IMR-90 (cell line): ENCODE results near the gene SPAG7. TPM values are rescaled to one million over a fixed set of nuclear protein-coding genes. Genes with fewer than 3 reads are reported as not detected.
A peak's percentile ranks its signal among the peaks of the same experiment; 100 is the strongest.

ENCODE experiments used
- ATAC-seq: fragments of 200-7000 bp; cut with Tn5 transposase; 2 replicates; pipeline ENCODE4 v1.9.1; 2020; ENCODE audit warnings: low read depth, mild to moderate bottlenecking, moderate library complexity
- BruUV-seq: library from RNA; stranded (reverse); fragments of 400-500 nt; replicated peaks from 2 replicates; lab custom pipeline; 2021; lab: Mats Ljungman, UMichigan
- CTCF ChIA-PET: fragments of 300-600 bp; formaldehyde crosslinking; extraction: SDS; loops from one replicate; lab custom pipeline; 2021; ENCODE audit warnings: antibody characterized with exemption; lab: Yijun Ruan, JAX
- POLR2A ChIA-PET: fragments of 300-600 bp; sonication (Branson Sonifier 250); formaldehyde crosslinking; loops from one replicate; lab custom pipeline; 2022; ENCODE audit warnings: antibody characterized with exemption; ENCODE audit not compliant: unreplicated experiment; lab: Charles Lee
- DNase-seq: peaks from one replicate; pipeline ENCODE4 v3.0.0; 2013
- H2AFZ ChIP-seq: replicated peaks from 2 replicates; pipeline ENCODE3; 2013; ENCODE audit warnings: low read length, mild to moderate bottlenecking; ENCODE audit not compliant: poor library complexity
- H2AK5ac ChIP-seq: 2 replicates; pipeline ENCODE4 v1.6.1; 2013; ENCODE audit warnings: low read depth, low read length, inconsistent platforms
- H2AK9ac ChIP-seq: replicated peaks from 2 replicates; pipeline ENCODE3; 2013; ENCODE audit warnings: mild to moderate bottlenecking, low read depth, low read length, moderate library complexity; ENCODE audit not compliant: poor library complexity
- H2BK120ac ChIP-seq: 2 replicates; pipeline ENCODE4 v1.6.1; 2013; ENCODE audit warnings: low read depth, low read length, inconsistent platforms
- H2BK15ac ChIP-seq: 3 replicates; pipeline ENCODE4 v1.6.1; 2013; ENCODE audit warnings: low read depth, low read length, inconsistent platforms
- H2BK20ac ChIP-seq: 2 replicates; pipeline ENCODE4 v1.6.1; 2013; ENCODE audit warnings: low read depth, mild to moderate bottlenecking, inconsistent platforms, low read length, moderate library complexity
- H2BK5ac ChIP-seq: 2 replicates; pipeline ENCODE4 v1.6.1; 2013; ENCODE audit warnings: mild to moderate bottlenecking, low read depth, low read length, inconsistent platforms; ENCODE audit not compliant: poor library complexity, severe bottlenecking
- H3K14ac ChIP-seq: replicated peaks from 2 replicates; pipeline ENCODE4 v1.6.1; 2013; ENCODE audit warnings: low read depth, low read length, inconsistent platforms
- H3K18ac ChIP-seq: 2 replicates; pipeline ENCODE4 v1.6.1; 2013; ENCODE audit warnings: low read depth, low read length, control low read depth
- H3K23ac ChIP-seq: 2 replicates; pipeline ENCODE4 v1.6.1; 2013; ENCODE audit warnings: low read depth, low read length, inconsistent platforms
- H3K27ac ChIP-seq: 2 replicates; pipeline ENCODE4 v1.5.1; 2013; ENCODE audit warnings: mild to moderate bottlenecking, control low read depth, low read length; ENCODE audit not compliant: insufficient read depth
- H3K27me3 ChIP-seq: 2 replicates; pipeline ENCODE4 v1.6.1; 2013; ENCODE audit warnings: low read length; ENCODE audit not compliant: control insufficient read depth, insufficient read depth
- H3K36me3 ChIP-seq: 2 replicates; pipeline ENCODE4 v1.6.1; 2013; ENCODE audit warnings: low read length, mixed read lengths; ENCODE audit not compliant: control insufficient read depth, insufficient read depth
- H3K4ac ChIP-seq: 2 replicates; pipeline ENCODE4 v1.6.1; 2013; ENCODE audit warnings: low read depth, low read length, inconsistent platforms
- H3K4me1 ChIP-seq: 2 replicates; pipeline ENCODE4 v1.6.1; 2013; ENCODE audit warnings: low read length, mixed read lengths; ENCODE audit not compliant: control insufficient read depth, insufficient read depth
- H3K4me2 ChIP-seq: 2 replicates; pipeline ENCODE4 v1.6.1; 2013; ENCODE audit warnings: low read depth, mild to moderate bottlenecking, control low read depth, low read length, moderate library complexity
- H3K4me3 ChIP-seq: 2 replicates; pipeline ENCODE4 v1.5.1; 2013; ENCODE audit warnings: low read depth, mild to moderate bottlenecking, control low read depth, low read length, moderate library complexity; ENCODE audit not compliant: insufficient read depth
- H3K56ac ChIP-seq: 2 replicates; pipeline ENCODE4 v1.6.1; 2013; ENCODE audit warnings: low read length, inconsistent platforms; ENCODE audit not compliant: insufficient read depth; ENCODE audit errors: extremely low read depth
- H3K79me1 ChIP-seq, 2 experiments: 2 replicates each; pipeline ENCODE4 v1.6.1; 2013; ENCODE audit warnings: low read length in 2 of 2, inconsistent platforms in 1 of 2, low read depth in 1 of 2
- H3K9ac ChIP-seq: 2 replicates; pipeline ENCODE4 v1.6.1; 2013; ENCODE audit warnings: low read depth, low read length, control low read depth
- H3K9me1 ChIP-seq: 2 replicates; pipeline ENCODE4 v1.6.1; 2013; ENCODE audit warnings: low read length, inconsistent platforms; ENCODE audit not compliant: insufficient read depth
- H3K9me3 ChIP-seq: 2 replicates; pipeline ENCODE4 v1.6.1; 2013; ENCODE audit warnings: low read length; ENCODE audit not compliant: control insufficient read depth, insufficient read depth
- H4K20me1 ChIP-seq: 2 replicates; pipeline ENCODE4 v1.6.1; 2013; ENCODE audit warnings: low read length, inconsistent platforms; ENCODE audit not compliant: insufficient read depth
- H4K5ac ChIP-seq: 2 replicates; pipeline ENCODE4 v1.6.1; 2013; ENCODE audit warnings: mild to moderate bottlenecking, low read depth, low read length, control low read depth
- H4K8ac ChIP-seq, 2 experiments: 2 replicates each; pipeline ENCODE4 v1.6.1; 2013; ENCODE audit warnings: low read depth in 2 of 2, low read length in 2 of 2, control low read depth in 1 of 2, inconsistent platforms in 1 of 2
- H4K91ac ChIP-seq: 2 replicates; pipeline ENCODE4 v1.6.1; 2013; ENCODE audit warnings: low read depth, low read length, inconsistent platforms; ENCODE audit not compliant: insufficient read depth
- BHLHE40 ChIP-seq: fragments of 150-350 bp; IDR thresholded peaks from 2 replicates; pipeline ENCODE4 v1.6.1; 2016; ENCODE audit warnings: mild to moderate bottlenecking, low read depth, low read length
- CEBPB ChIP-seq: IDR thresholded peaks from 2 replicates; pipeline ENCODE4 v1.6.1; 2012; ENCODE audit warnings: low read depth, low read length, improper control_type of control experiment
- CHD1 ChIP-seq: IDR thresholded peaks from 2 replicates; pipeline ENCODE4 v1.6.1; 2012; ENCODE audit warnings: low read depth, low read length, improper control_type of control experiment
- CTCF ChIP-seq: conservative IDR thresholded peaks from 2 replicates; pipeline ENCODE4 v1.5.1; 2012; ENCODE audit warnings: mild to moderate bottlenecking, low read depth, low read length, improper control_type of control experiment
- ELK1 ChIP-seq: fragments of 150-350 bp; IDR thresholded peaks from 2 replicates; pipeline ENCODE4 v1.6.1; 2016; ENCODE audit warnings: low read depth, mild to moderate bottlenecking, low read length, moderate library complexity, borderline replicate concordance
- FOS ChIP-seq: fragments of 150-350 bp; IDR thresholded peaks from 2 replicates; pipeline ENCODE4 v1.6.1; 2016; ENCODE audit warnings: low read depth, low read length
- MAFK ChIP-seq: IDR thresholded peaks from 2 replicates; pipeline ENCODE4 v1.6.1; 2012; ENCODE audit warnings: low read depth, low read length, improper control_type of control experiment
- MAZ ChIP-seq: IDR thresholded peaks from 2 replicates; pipeline ENCODE4 v1.6.1; 2012; ENCODE audit warnings: low read depth, mild to moderate bottlenecking, low read length, improper control_type of control experiment, moderate library complexity, borderline replicate concordance
- MXI1 ChIP-seq: IDR thresholded peaks from 2 replicates; pipeline ENCODE4 v1.6.1; 2012; ENCODE audit warnings: low read depth, mild to moderate bottlenecking, low read length, moderate library complexity, borderline replicate concordance
- NFE2L2 ChIP-seq: fragments of 150-350 bp; IDR thresholded peaks from 2 replicates; pipeline ENCODE4 v1.6.1; 2016; ENCODE audit warnings: low read depth, mild to moderate bottlenecking, low read length
- POLR2A ChIP-seq: IDR thresholded peaks from 2 replicates; pipeline ENCODE4 v1.6.1; 2012; ENCODE audit warnings: mild to moderate bottlenecking, low read depth, low read length
- RAD21 ChIP-seq: IDR thresholded peaks from 2 replicates; pipeline ENCODE4 v1.6.1; 2012; ENCODE audit warnings: low read length, improper control_type of control experiment
- RCOR1 ChIP-seq: IDR thresholded peaks from 2 replicates; pipeline ENCODE4 v1.6.1; 2012; ENCODE audit warnings: mild to moderate bottlenecking, low read length, improper control_type of control experiment; ENCODE audit not compliant: insufficient replicate concordance
- RFX5 ChIP-seq: IDR thresholded peaks from 2 replicates; pipeline ENCODE4 v1.8.0; 2012; ENCODE audit warnings: low read depth, mild to moderate bottlenecking, low read length, moderate library complexity
- SMC3 ChIP-seq: fragments of 150-350 bp; IDR thresholded peaks from 2 replicates; pipeline ENCODE4 v1.6.1; 2016; ENCODE audit warnings: low read depth, mild to moderate bottlenecking, antibody characterized with exemption, low read length, moderate library complexity
- WGBS, 2 experiments: methylation state at CpG; one replicate each; pipeline versions ENCODE4 v1.1.5 to v1.1.7; 2013; ENCODE audit warnings: missing lambda C conversion rate in 2 of 2; ENCODE audit not compliant: insufficient read length in 1 of 2; ENCODE audit errors: extremely low coverage in 2 of 2; 5-methylcytosine and 5-hydroxymethylcytosine counted together
- dilution Hi-C: fragments of 300-500 bp; cut with HindIII; formaldehyde crosslinking; loops from one replicate; pipeline ENCODE4 v1.14.3; 2018; ENCODE audit warnings: low sequenced_read_pairs; ENCODE audit not compliant: unreplicated experiment
- in situ Hi-C: fragments of 300-500 bp; cut with MboI; formaldehyde crosslinking; loops from 3 replicates; pipeline ENCODE4 v1.14.3; 2019; ENCODE audit warnings: low sequenced_read_pairs, inconsistent platforms, mixed read lengths
- intact Hi-C: fragments of 100-400 bp; cut with micrococcal nuclease; formaldehyde crosslinking; loops from 2 replicates; pipeline ENCODE4 v1.10.0; 2022
- polyA plus RNA-seq, 3 experiments: library from polyadenylated mRNA; depleted of rRNA; stranded (reverse); fragments of >200 nt; gene quantifications; 2 replicates each; pipeline ENCODE4 v1.2.3, GENCODE V29; 2012; ENCODE audit warnings: low replicate concordance in 1 of 3
- total RNA-seq: library from RNA; depleted of rRNA; stranded (reverse); fragments of >200 nt; gene quantifications from 2 replicates; pipeline ENCODE4 v1.2.3, GENCODE V29; 2012

The SPAG7 gene
- total and polyA plus RNA-seq, 2 of the 4 experiments (the other 2 are of a cell fraction) = 50.2 to 108 TPM

GRCh38 chr17:4986951-4987766, 19.5 kb upstream of the SPAG7 start, which contains the start of gene CAMTA2:
Gene CAMTA2, minus strand, starts transcription at chr17:4987675. Its CDS starts 1,453 bp downstream, at chr17:4986222.
- Histone ChIP-seq H3K36me3 (peaks cover 8% of the 10 kb centered on the region), H3K14ac (peak within 1 kb of the TSS; percentile 86), H2BK120ac (peak within 1 kb of the TSS; percentile 55; the same call in 1 of the 2 replicates), H4K20me1 (no peaks in the 10 kb centered on the region), H3K18ac (peak within 1 kb of the TSS; percentile 38), H3K79me1 (peaks cover 17 to 54% of the 10 kb centered on the region in 2 experiments; a peak in 3 of 4 replicates), H3K4me2 (peak within 1 kb of the TSS; percentile 91), H3K23ac (peak within 1 kb of the TSS; percentile 95), H2BK15ac (no peak within 1 kb of the TSS; the same call in 2 of the 3 replicates), H3K9me3 (no peaks in the 10 kb centered on the region), H2AK5ac (peak within 1 kb of the TSS; percentile 90), H2AFZ (peak within 1 kb of the TSS; percentile 99), H4K5ac (peak within 1 kb of the TSS; percentile 68), H3K56ac (peak within 1 kb of the TSS; percentile 55), H3K9me1 (peaks cover 21% of the 10 kb centered on the region), H3K27ac (peak within 1 kb of the TSS; percentile 72), H3K4me1 (peaks cover 7% of the 10 kb centered on the region), H3K4me3 (peak within 1 kb of the TSS; percentile 72), H4K91ac (peak within 1 kb of the TSS; percentile 88), H3K4ac (peak within 1 kb of the TSS; percentile 91), H4K8ac (peak within 1 kb of the TSS; percentile 93 to 97), H2BK20ac (no peak within 1 kb of the TSS), H2AK9ac (peak within 1 kb of the TSS; percentile 100), H3K9ac (peak within 1 kb of the TSS; percentile 82), H3K27me3 (no peaks in the 10 kb centered on the region), H2BK5ac (peak within 1 kb of the TSS; percentile 84)
- BruUV-seq = no TSS peak
- ChIA-PET CTCF (interaction anchor here (1.0 to 2.1 kb wide), 3 partner anchors 10 to 19 kb away, joined by 3 to 11 read pairs (median 4); partner anchors contain the start of genes INCA1, KIF1C and SPAG7), POLR2A (interaction anchor here (1.1 kb wide), 1 partner anchor 42 kb away, joined by 4 read pairs; no protein-coding TSS in a partner anchor)
- WGBS, 2 experiments = 4% methylated on average over 28 of the region's 78 CpGs; no CpG with 5 or more reads in 1 of the 2 experiments
- in situ Hi-C loops = no loop called here
- peak; percentile 94 for ATAC-seq
- dilution Hi-C loops = no loop called here
- peak; percentile 56 for DNase-seq
- intact Hi-C loops = loop anchor here (1.0 kb wide), 2 partner anchors 39 to 78 kb away; partner anchors contain the start of gene PFN1
- peak; percentile 29; the same call in 1 of the 2 replicates for TF ChIP-seq SMC3
- no peak for TF ChIP-seq CHD1
- TF ChIP-seq POLR2A = no peak
- TF ChIP-seq RCOR1 = no peak
- TF ChIP-seq RAD21 = peak; percentile 46
- no peak for TF ChIP-seq FOS
- TF ChIP-seq NFE2L2 = no peak
- no peak for TF ChIP-seq RFX5
- no peak for TF ChIP-seq MXI1
- TF ChIP-seq CTCF = peak; percentile 71
- no peak for TF ChIP-seq CEBPB
- no peak for TF ChIP-seq MAFK
- peak; percentile 23; the same call in 1 of the 2 replicates for TF ChIP-seq BHLHE40
- TF ChIP-seq ELK1 = no peak
- peak; percentile 52 for TF ChIP-seq MAZ
